Heart left ventricle (tissue), 16 donors: ENCODE measurements around the gene RUNX1. TPM values are rescaled to one million over a fixed set of nuclear protein-coding genes. Genes with fewer than 3 reads are reported as not detected.

Experiments
- ATAC-seq, 4 donors: fragments of 200-7000 bp; cut with Tn5 transposase; one replicate each; pipeline ENCODE4 v1.9.1; 2020 to 2022; ENCODE audit warnings: moderate library complexity in 4 of 4, mild to moderate bottlenecking in 3 of 4, moderate number of reproducible peaks in 1 of 4
- DNase-seq, 5 donors: peaks; one replicate each; pipeline ENCODE4 v3.0.0-alpha.2; 2020
- H3K27ac ChIP-seq, 12 donors: fragments of 200-600 bp; sonication (generic) in 4 of 12; one replicate each; pipeline versions ENCODE4 v1.5.0 to v1.8.0; 2016 to 2022; ENCODE audit warnings: mild to moderate bottlenecking in 2 of 12
- H3K27me3 ChIP-seq, 9 donors: fragments of 200-600 bp; sonication (generic) in 2 of 9; one replicate each; pipeline versions ENCODE4 v1.5.1 to v1.8.0; 2016 to 2022; ENCODE audit warnings: mild to moderate bottlenecking in 3 of 9
- H3K36me3 ChIP-seq, 9 donors: fragments of 200-600 bp; sonication (generic) in 2 of 9; one replicate each; pipeline versions ENCODE4 v1.5.0 to v1.8.0; 2018 to 2022; ENCODE audit warnings: mild to moderate bottlenecking in 2 of 9
- H3K4me1 ChIP-seq, 12 donors: fragments of 200-600 bp; sonication (generic) in 4 of 12; one replicate each; pipeline versions ENCODE4 v1.5.0 to v1.8.0; 2016 to 2022; ENCODE audit warnings: mild to moderate bottlenecking in 3 of 12
- H3K4me3 ChIP-seq, 12 donors: fragments of 200-600 bp; sonication (generic) in 4 of 12; one replicate each; pipeline versions ENCODE4 v1.5.0 to v1.8.0; 2017 to 2022; ENCODE audit warnings: mild to moderate bottlenecking in 9 of 12, moderate library complexity in 4 of 12
- H3K9me3 ChIP-seq, 12 donors: fragments of 200-600 bp; sonication (generic) in 4 of 12; one replicate each; pipeline versions ENCODE4 v1.5.0 to v1.8.0; 2016 to 2022; ENCODE audit warnings: mild to moderate bottlenecking in 1 of 12
- POLR2A ChIP-seq, 2 donors: fragments of 450-650 bp; IDR thresholded peaks; one replicate each; pipeline ENCODE4 v1.6.1; 2017; ENCODE audit warnings: antibody characterized with exemption in 2 of 2, mild to moderate bottlenecking in 2 of 2, moderate library complexity in 2 of 2
- WGBS, 4 donors: extraction: QIAGEN DNeasy Blood & Tissue Kit in 2 of 4; methylation state at CpG; one replicate each; pipeline versions ENCODE4 v1.1.5 to v1.1.7; 2013 to 2018; 5-methylcytosine and 5-hydroxymethylcytosine counted together
- intact Hi-C, 10 donors: fragments of 100-400 bp; cut with DNase I; formaldehyde crosslinking; loops; one replicate each; pipeline versions ENCODE4 v1.11.1 to v1.14.2; 2022
- polyA plus RNA-seq, 2 donors: library from polyadenylated mRNA; stranded (reverse); fragments of 200-250 nt; gene quantifications; one replicate each; pipeline ENCODE4 v1.2.3, GENCODE V29; 2013
- total RNA-seq, 9 donors: library from RNA; depleted of rRNA in 2 of 9; stranded (reverse); fragments of >200 nt in 2 of 9; fragmentation: NEBNext Ultra II Directional in 3 of 9; extraction: Animal tissue kit (Norgen Biotek cat#: 25700) in 3 of 9; gene quantifications; one replicate each; pipeline versions ENCODE4 v1.1.0 to v1.2.4, GENCODE V29; 2016 to 2023
- TF ChIP-seq, protein P1 (sequence below), 12 donors: fragments of 200-600 bp; sonication (generic) in 4 of 12; IDR thresholded peaks; one replicate each; pipeline versions ENCODE4 v1.5.0 to v1.8.0; 2018 to 2022; ENCODE audit warnings: antibody characterized with exemption in 12 of 12, mild to moderate bottlenecking in 5 of 12
- donor health status: ischemic (EF 13 %, LVEDD 7.1; RV severe dilation, severe dysfunction).
- donor health status: healthy with polysubstance abuse.
- donor health status: DM: no; HTN: yes; CAD: no.
- donor health status: DM: no; HTN: no; CAD: no.
- donor health status: ischemic (EF 25% LVEDD 6.9; RV normal size, moderate dysfunction).
- donor health status: ischemic (EF 25% LVEDD 5.7; RV mildly dilated, moderate dysfunction).
- donor health status: healthy.
- donor health status: DM: yes; HTN: yes; CAD: no.
- donor health status: ischemic (EF 35%, LVEDD 5.7; RV mildly dilated, moderate dysfunction).
- donor health status: nonischemic (EF 11% LVEDD 7.7; RV severe dilation, severe dysfunction).
- donor health status: DM: yes; HTN: yes; CAD: no.
- donor health status: PGD.
- donor health status: ischemic (EF 29% LVEDD 5.4; RV normal size, mild dysfunction).
- donor health status: nonischemic (EF 23%, LVEDD 6.1; RV moderate dilation, normal function).

The RUNX1 gene
- total and polyA plus RNA-seq, 11 donors = 0.61 to 54.5 (median 4.1) TPM

- Histone ChIP-seq H3K36me3 (no peaks in the 10 kb centered on the region), H3K4me3 (no peak overlapping the region), H3K27me3 (peaks cover 0 to 41% (median 4%) of the 10 kb centered on the region in 9 donors), H3K27ac (no peak overlapping the region), H3K9me3 (no peaks in the 10 kb centered on the region), H3K4me1 (peaks cover 0 to 65% (median 0%) of the 10 kb centered on the region in 12 donors)
- no peak for TF ChIP-seq POLR2A (IDR thresholded peaks at IDR 0.05)
- TF ChIP-seq, protein P1, sequence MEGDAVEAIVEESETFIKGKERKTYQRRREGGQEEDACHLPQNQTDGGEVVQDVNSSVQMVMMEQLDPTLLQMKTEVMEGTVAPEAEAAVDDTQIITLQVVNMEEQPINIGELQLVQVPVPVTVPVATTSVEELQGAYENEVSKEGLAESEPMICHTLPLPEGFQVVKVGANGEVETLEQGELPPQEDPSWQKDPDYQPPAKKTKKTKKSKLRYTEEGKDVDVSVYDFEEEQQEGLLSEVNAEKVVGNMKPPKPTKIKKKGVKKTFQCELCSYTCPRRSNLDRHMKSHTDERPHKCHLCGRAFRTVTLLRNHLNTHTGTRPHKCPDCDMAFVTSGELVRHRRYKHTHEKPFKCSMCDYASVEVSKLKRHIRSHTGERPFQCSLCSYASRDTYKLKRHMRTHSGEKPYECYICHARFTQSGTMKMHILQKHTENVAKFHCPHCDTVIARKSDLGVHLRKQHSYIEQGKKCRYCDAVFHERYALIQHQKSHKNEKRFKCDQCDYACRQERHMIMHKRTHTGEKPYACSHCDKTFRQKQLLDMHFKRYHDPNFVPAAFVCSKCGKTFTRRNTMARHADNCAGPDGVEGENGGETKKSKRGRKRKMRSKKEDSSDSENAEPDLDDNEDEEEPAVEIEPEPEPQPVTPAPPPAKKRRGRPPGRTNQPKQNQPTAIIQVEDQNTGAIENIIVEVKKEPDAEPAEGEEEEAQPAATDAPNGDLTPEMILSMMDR (IDR thresholded peaks at IDR 0.05) = no peak
- intact Hi-C loops = no loop called here
- ATAC-seq (peak in 3 of 4 donors; percentile 52 to 83 (median 55)), DNase-seq (peak in 2 of 5 donors; percentile 34 to 56)
- 73 to 95% (median 81%) methylated on average over 2 of the region's 2 CpGs for WGBS, 4 donors
Observed at GRCh38 chr21:34911360-34911759, 137.7 kb downstream of the RUNX1 start.

DNA sequence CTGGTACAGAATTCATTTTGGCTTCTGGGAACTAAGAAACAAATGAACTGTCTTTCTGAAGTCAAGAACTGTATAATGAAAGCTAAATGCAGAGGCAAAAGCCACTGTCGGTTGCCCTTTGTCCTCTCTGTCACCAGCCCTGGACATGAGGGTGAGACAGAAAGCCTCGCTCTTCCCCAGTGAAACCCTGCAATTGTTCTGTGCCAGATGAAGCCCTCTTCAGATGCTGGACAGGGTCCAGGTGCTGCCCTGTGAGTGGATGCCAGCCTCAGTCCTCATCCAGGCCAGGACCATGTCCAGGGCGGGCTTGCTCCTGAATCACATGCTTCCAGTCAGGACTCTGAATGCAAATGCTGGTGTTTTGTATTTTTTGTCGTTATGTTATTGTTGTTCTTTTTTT, 138.7 kb downstream of the RUNX1 start:
- peak overlapping the region in 1 of 12 donors; percentile 19 for H3K27ac ChIP-seq
- ATAC-seq = no peak
- 68 to 73% (median 69%) methylated on average over 4 of the region's 4 CpGs for WGBS, 4 donors
- no peak for TF ChIP-seq POLR2A (IDR thresholded peaks at IDR 0.05)
- TF ChIP-seq, protein P1 (IDR thresholded peaks at IDR 0.05) = no peak
- peaks cover 0 to 46% (median 4%) of the 10 kb centered on the region in 9 donors for H3K27me3 ChIP-seq
- peak in 1 of 5 donors; percentile 65 for DNase-seq
- no peaks in the 10 kb centered on the region for H3K36me3 ChIP-seq
- intact Hi-C loops = no loop called here
- no peak overlapping the region for H3K4me3 ChIP-seq
- H3K4me1 ChIP-seq = peaks cover 0 to 65% (median 0%) of the 10 kb centered on the region in 12 donors
- no peaks in the 10 kb centered on the region for H3K9me3 ChIP-seq

DNA sequence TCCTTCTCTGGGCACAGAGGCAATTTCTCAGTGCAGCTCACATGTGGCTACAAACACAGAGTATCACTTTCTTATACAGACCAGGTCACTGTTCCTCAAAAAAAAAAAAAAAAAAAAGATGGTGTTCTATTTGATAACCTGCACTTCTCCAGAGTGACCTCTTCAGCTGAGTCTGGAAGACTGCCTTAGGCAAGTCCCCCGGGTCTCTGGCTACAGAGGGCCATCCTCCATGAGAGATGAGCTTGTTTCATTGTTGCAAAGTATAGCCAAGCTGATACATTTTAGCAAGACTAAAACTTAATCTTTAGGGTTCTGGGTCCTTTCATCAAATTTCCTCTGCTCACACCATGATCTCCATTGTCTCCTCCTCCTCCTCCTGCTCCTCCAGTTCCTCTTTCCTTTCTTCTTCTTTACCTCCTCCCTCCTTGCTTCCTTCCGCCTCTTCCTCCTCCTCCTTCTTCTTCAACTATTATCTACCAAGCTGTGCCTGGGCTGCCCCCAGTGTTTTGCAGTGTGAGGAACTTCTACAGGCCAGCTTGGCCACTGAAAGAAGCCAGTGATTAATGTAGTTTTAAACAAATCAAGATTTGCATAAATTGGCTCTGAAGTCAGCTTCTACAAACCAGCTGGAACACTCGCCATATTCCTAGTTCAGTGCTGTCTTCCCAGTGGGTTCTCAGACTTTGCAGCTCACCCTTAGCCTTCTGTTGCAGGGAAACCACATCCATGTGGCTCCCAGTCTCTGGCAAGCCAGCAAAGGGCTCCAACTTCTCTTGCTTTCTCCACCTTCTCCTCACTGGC, 139.4 kb downstream of the RUNX1 start:
- intact Hi-C loops = no loop called here
- WGBS, 4 donors = 38 to 61% (median 53%) methylated on average over 3 of the region's 3 CpGs

More for the DNA sequence above, 139.4 kb downstream of the RUNX1 start:
- DNase-seq (no peak), ATAC-seq (no peak)
- Histone ChIP-seq H3K9me3 (no peaks in the 10 kb centered on the region), H3K27me3 (peaks cover 0 to 52% (median 5%) of the 10 kb centered on the region in 9 donors), H3K4me3 (no peak overlapping the region), H3K27ac (peak overlapping the region in 1 of 12 donors; percentile 19), H3K4me1 (peaks cover 0 to 63% (median 0%) of the 10 kb centered on the region in 12 donors), H3K36me3 (no peaks in the 10 kb centered on the region)
- TF ChIP-seq, protein P1 (IDR thresholded peaks at IDR 0.05) = no peak
- TF ChIP-seq POLR2A (IDR thresholded peaks at IDR 0.05) = no peak
